ENCODE results near the gene AFG3L2. TPM values are rescaled to one million over a fixed set of nuclear protein-coding genes. Genes with fewer than 3 reads are reported as not detected.

The AFG3L2 gene
- total RNA-seq, 1 experiment from 2014 or later, result 73.5 TPM

DNA sequence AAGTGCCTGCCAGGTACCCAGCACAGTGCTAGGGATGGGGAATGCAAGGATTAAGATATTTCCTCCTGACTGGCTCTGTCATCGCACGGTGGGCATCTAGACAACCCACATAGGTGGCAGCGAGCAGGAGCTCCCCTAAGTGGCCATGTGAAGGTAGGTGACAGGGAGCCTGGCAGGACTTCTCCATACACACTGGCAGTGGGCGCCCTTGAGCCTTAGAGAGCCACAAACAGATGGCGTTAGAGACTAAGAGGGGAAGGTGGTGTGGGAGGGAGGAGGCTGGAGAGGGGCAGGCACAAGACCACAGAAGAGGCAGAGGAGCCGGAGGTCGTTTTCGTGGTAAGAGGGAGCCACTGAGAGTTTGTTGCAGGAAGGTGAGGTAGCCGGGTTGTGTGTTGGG, 45.9 kb upstream of the AFG3L2 start:
- no peak overlapping the region for H3K4me3 Mint-ChIP-seq
- H3T11ph ChIP-seq (ENCODE audit: low read length), result no peak overlapping the region

More for the DNA sequence above, 45.9 kb upstream of the AFG3L2 start:
- no peak overlapping the region for H2AFZ ChIP-seq (ENCODE audit: low read length)
- no peak overlapping the region for H2BK120ac ChIP-seq (ENCODE audit: low read depth, low read length, poor library complexity, severe bottlenecking)
- no peaks in the 10 kb centered on the region; the same call in 1 of the 2 replicates for H3K79me2 ChIP-seq (ENCODE audit: insufficient read depth, low read length)
- no peak overlapping the region for H2BK12ac ChIP-seq (ENCODE audit: insufficient read length, low read depth, low read length)
- no peak overlapping the region for H3K56ac ChIP-seq (ENCODE audit: insufficient read length, low read depth, low read length)
- no peak overlapping the region for H3K18ac ChIP-seq (ENCODE audit: insufficient read length, low read depth, low read length)
- no peak overlapping the region for H3K14ac ChIP-seq (ENCODE audit: insufficient read depth, low read length)
- no peaks in the 10 kb centered on the region for H3K79me1 ChIP-seq (ENCODE audit: insufficient read depth, low read depth, low read length, poor library complexity, severe bottlenecking)
- H3K4me1 ChIP-seq (ENCODE audit: insufficient read depth, low read length), result no peaks in the 10 kb centered on the region
- H3K23ac ChIP-seq (ENCODE audit: insufficient read length, low read depth, low read length), result no peak overlapping the region
- TF ChIP-seq CTCF (conservative IDR thresholded peaks at IDR 0.05), result peak; percentile 55
- no peak overlapping the region for H2BK15ac ChIP-seq (ENCODE audit: low read depth, low read length)
- Mint-ChIP-seq H3K27me3 (ENCODE audit: low read depth) (no peaks in the 10 kb centered on the region), H3K4me1 (peaks cover 13 to 19% of the 10 kb centered on the region in 2 experiments), H3K27ac (peak overlapping the region in 1 of 3 experiments; percentile 42; a peak in 1 of 7 replicates), H3K9me3 (no peaks in the 10 kb centered on the region), H3K36me3 (ENCODE audit: insufficient read depth in 1 of 3, low read depth in 3 of 3) (peaks cover 3 to 17% (median 8%) of the 10 kb centered on the region in 3 experiments; a peak in 6 of 7 replicates)
- peaks cover 13% of the 10 kb centered on the region for H3K9me3 ChIP-seq (ENCODE audit: control insufficient read depth, low read depth, low read length)
- no peaks in the 10 kb centered on the region for H3K27me3 ChIP-seq (ENCODE audit: insufficient read depth, low read length)
- H2BK5ac ChIP-seq (ENCODE audit: insufficient read length, low read length), result no peak overlapping the region
- H3K27ac ChIP-seq (ENCODE audit: insufficient read length, low read depth, low read length), result no peak overlapping the region
- no peak overlapping the region for H4K5ac ChIP-seq (ENCODE audit: insufficient read length, low read depth, low read length)
- no peak overlapping the region for H4K91ac ChIP-seq (ENCODE audit: insufficient read length, low read depth, low read length)
- H4K20me1 ChIP-seq (ENCODE audit: control insufficient read depth, insufficient read depth, insufficient read length), result no peaks in the 10 kb centered on the region
- H3K4ac ChIP-seq (ENCODE audit: low read depth, low read length), result no peak overlapping the region
- no peak overlapping the region for H4K8ac ChIP-seq (replicated peaks; ENCODE audit: insufficient read length, low read depth, low read length)
- H3K9ac ChIP-seq (ENCODE audit: extremely low read depth, insufficient read length, low read length), result no peak overlapping the region
- DNase-seq, result peak; percentile 69
- H2AK5ac ChIP-seq (ENCODE audit: insufficient read length, low read length), result no peak overlapping the region
- no CpG with 5 or more reads among the region's 9 CpGs for WGBS (ENCODE audit: extremely low coverage, insufficient read length, low lambda C conversion rate)
- H3K4me2 ChIP-seq (ENCODE audit: insufficient read depth, insufficient read length, low read length), result no peak overlapping the region
- H3K23me2 ChIP-seq (ENCODE audit: insufficient read length, low read depth, low read length, poor library complexity, severe bottlenecking), result peaks cover 7% of the 10 kb centered on the region
- H2BK20ac ChIP-seq (ENCODE audit: low read depth, low read length, poor library complexity, severe bottlenecking), result no peak overlapping the region
